HG02938 (cell line): Measurements from ENCODE around the gene SLC6A12.
"Not testable (repeated sequence)": the region's sequence is repeated elsewhere in the genome, so short reads cannot be mapped to it uniquely, and the experiment has no call there.

Experiments
- ATAC-seq: cut with Tn5 transposase; IDR thresholded peaks from one replicate; pipeline ENCODE4 v1.9.1; 2021; ENCODE audit warnings: mild to moderate bottlenecking, moderate library complexity; ENCODE audit not compliant: unreplicated experiment

Gene SLC6A12

GRCh38 chr12:202081-202731 is 11.8 kb downstream of the SLC6A12 start:
- ATAC-seq, result no peak

- ATAC-seq, result no peak
Observed at GRCh38 chr12:201361-201760, 12.6 kb downstream of the SLC6A12 start.

- no peak for ATAC-seq
Observed at GRCh38 chr12:198705-199104, 15.3 kb downstream of the SLC6A12 start.

GRCh38 chr12:197911-198695 is 15.9 kb downstream of the SLC6A12 start:
- no peak for ATAC-seq

GRCh38 chr12:197347-197746 is 16.6 kb downstream of the SLC6A12 start:
- no peak for ATAC-seq

GRCh38 chr12:196436-196835 is 17.5 kb downstream of the SLC6A12 start:
- ATAC-seq, result no peak

- no peak for ATAC-seq
Observed at GRCh38 chr12:195951-196350, 18.0 kb downstream of the SLC6A12 start.

GRCh38 chr12:195156-195555 is 18.8 kb downstream of the SLC6A12 start:
- no peak for ATAC-seq

- ATAC-seq, result no peak
Observed at GRCh38 chr12:194276-194675, 19.7 kb downstream of the SLC6A12 start.

GRCh38 chr12:193261-193660 is 20.7 kb downstream of the SLC6A12 start:
- ATAC-seq, result no peak

- no peak for ATAC-seq
Observed at GRCh38 chr12:191541-191940, 22.4 kb downstream of the SLC6A12 start.

- ATAC-seq, result no peak
Observed at GRCh38 chr12:190881-191280, 23.1 kb downstream of the SLC6A12 start.

- no peak for ATAC-seq
Observed at GRCh38 chr12:189622-189962, 24.4 kb downstream of the SLC6A12 start.

GRCh38 chr12:188910-189621 is 24.9 kb downstream of the SLC6A12 start:
- no peak for ATAC-seq

- not testable (repeated sequence) for ATAC-seq
Observed at GRCh38 chr12:187986-188909, 25.7 kb downstream of the SLC6A12 start.

GRCh38 chr12:186006-186625 is 27.8 kb downstream of the SLC6A12 start:
- ATAC-seq, result no peak

GRCh38 chr12:185576-185955 is 28.4 kb downstream of the SLC6A12 start:
- no peak for ATAC-seq

- no peak for ATAC-seq
Observed at GRCh38 chr12:184811-185575, 29.0 kb downstream of the SLC6A12 start.

GRCh38 chr12:182381-182892 is 31.5 kb downstream of the SLC6A12 start:
- ATAC-seq, result no peak

- no peak for ATAC-seq
Observed at GRCh38 chr12:181921-182320, 32.0 kb downstream of the SLC6A12 start.
